Measurements from ENCODE around the gene TAS2R40.

TAS2R40 gene

GRCh38 chr7:143265017-143265693 lies 43.3 kb downstream of the TAS2R40 start:
- Histone ChIP-seq H3K9me3 (ENCODE audit: control insufficient read depth, low read length) (no peaks in the 10 kb centered on the region), H3K4me1 (ENCODE audit: control insufficient read depth, insufficient read depth, low read length, poor library complexity, severe bottlenecking) (no peaks in the 10 kb centered on the region), H3K4me3 (ENCODE audit: extremely low read depth, insufficient read depth, low read length, poor library complexity, severe bottlenecking) (no peak overlapping the region), H3K27ac (ENCODE audit: low read depth, low read length, severe bottlenecking) (no peak overlapping the region), H3K36me3 (ENCODE audit: control insufficient read depth, insufficient read depth, low read length) (peaks cover 39% of the 10 kb centered on the region)
- 94% methylated on average over 11 of the region's 15 CpGs for WGBS, 2 experiments (ENCODE audit: insufficient coverage in 2 of 2)

- H3K4me1 ChIP-seq (ENCODE audit: control insufficient read depth, insufficient read depth, low read length, poor library complexity, severe bottlenecking): no peaks in the 10 kb centered on the region
- no peaks in the 10 kb centered on the region for H3K9me3 ChIP-seq (ENCODE audit: control insufficient read depth, low read length)
- H3K27ac ChIP-seq (ENCODE audit: low read depth, low read length, severe bottlenecking): no peak overlapping the region
- 84 to 95% methylated on average over 4 to 5 of the region's 5 CpGs for WGBS, 2 experiments (ENCODE audit: insufficient coverage in 2 of 2)
- no peak overlapping the region for H3K4me3 ChIP-seq (ENCODE audit: extremely low read depth, insufficient read depth, low read length, poor library complexity, severe bottlenecking)
- peaks cover 39% of the 10 kb centered on the region for H3K36me3 ChIP-seq (ENCODE audit: control insufficient read depth, insufficient read depth, low read length)
These were observed 47.4 kb downstream of the TAS2R40 start for GRCh38 chr7:143269251-143269650.

GRCh38 chr7:143271240-143271639 lies 49.4 kb downstream of the TAS2R40 start:
- Histone ChIP-seq H3K36me3 (ENCODE audit: control insufficient read depth, insufficient read depth, low read length) (peaks cover 31% of the 10 kb centered on the region), H3K27ac (ENCODE audit: low read depth, low read length, severe bottlenecking) (no peak overlapping the region), H3K4me1 (ENCODE audit: control insufficient read depth, insufficient read depth, low read length, poor library complexity, severe bottlenecking) (no peaks in the 10 kb centered on the region), H3K9me3 (ENCODE audit: control insufficient read depth, low read length) (no peaks in the 10 kb centered on the region), H3K4me3 (ENCODE audit: extremely low read depth, insufficient read depth, low read length, poor library complexity, severe bottlenecking) (no peak overlapping the region)
- WGBS, 2 experiments (ENCODE audit: insufficient coverage in 2 of 2): 100% methylated on average over 1 of the region's 1 CpG

All from mesodermal cell (in vitro differentiated cells).